Endometrium (tissue), 2 donors: ENCODE measurements around the gene C1QL3.

Experiments used
- FAIRE-seq: peaks from 2 replicates; lab custom pipeline; 2012; peaks lifted over from hg19 to GRCh38; lab: Jason Lieb, UNC
- donor health status: control.
- donor health status: control.

The C1QL3 gene

DNA sequence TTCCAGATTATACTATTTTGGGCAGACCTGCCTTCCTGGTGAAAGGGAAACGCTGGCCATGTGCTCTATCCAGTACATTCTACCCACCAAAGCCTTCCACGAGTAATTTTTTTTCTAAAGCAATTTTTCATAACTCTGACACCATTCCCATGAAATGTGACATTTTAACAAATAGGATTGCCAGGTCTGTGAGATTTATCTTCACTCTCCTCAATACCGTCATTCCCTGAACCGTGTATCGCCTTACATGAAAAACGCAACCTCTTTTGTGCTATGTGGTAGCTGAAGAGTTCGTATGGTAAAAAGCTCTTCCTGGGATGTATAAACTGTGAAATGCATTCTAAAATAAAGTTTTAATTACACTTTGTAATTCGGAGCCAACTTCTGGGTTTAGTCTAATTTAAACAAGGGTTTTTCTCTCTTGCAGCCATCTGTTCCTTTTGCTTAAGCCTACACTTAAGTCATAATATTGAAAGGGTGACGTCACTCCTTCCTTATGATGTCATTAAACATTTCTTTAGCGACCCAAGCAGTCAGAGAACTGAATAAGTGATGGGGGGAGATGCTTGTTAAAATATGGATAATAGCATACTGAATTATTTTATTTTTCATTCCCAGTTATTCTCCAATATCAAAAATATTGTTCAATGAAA is 27.7 kb downstream of the C1QL3 start:
- no peak for FAIRE-seq

DNA sequence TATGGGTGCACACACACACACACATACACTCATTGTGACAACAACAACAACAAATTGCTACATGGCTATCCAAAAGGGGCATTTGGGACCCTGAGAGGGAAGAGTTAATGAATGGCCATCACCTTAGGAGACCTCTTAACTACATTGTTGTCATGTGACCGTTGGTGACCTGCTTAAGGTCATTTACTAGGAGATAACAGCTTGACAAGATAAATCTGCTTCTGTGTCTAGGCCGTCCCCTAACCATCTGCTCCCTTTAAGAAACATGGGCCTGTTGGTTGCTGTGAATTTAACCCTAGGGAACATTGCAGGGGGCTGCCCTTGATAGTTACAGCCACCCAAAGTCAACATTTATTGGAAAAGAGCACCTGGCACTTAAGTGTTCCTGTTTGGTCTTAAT is 29.7 kb downstream of the C1QL3 start:
- no peak for FAIRE-seq

DNA sequence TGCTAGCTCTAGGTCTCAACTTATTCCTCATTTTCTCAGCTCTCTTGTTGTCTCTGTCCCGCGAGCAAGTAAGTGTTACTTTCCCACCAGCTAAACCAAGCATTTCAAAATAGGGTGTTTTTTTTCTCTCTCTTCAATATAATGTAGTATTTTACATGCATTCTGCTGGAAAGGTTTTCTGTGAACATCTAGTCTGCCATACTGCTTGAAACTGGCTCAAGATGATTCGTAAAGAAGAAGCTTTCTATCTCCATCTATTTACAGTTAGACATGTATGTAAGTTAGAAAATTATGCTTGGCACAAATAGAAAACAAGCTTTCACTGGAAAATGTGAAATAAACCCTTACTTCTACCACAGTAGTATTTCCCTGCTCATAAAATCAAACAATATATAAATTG is 31.2 kb downstream of the C1QL3 start:
- no peak for FAIRE-seq

DNA sequence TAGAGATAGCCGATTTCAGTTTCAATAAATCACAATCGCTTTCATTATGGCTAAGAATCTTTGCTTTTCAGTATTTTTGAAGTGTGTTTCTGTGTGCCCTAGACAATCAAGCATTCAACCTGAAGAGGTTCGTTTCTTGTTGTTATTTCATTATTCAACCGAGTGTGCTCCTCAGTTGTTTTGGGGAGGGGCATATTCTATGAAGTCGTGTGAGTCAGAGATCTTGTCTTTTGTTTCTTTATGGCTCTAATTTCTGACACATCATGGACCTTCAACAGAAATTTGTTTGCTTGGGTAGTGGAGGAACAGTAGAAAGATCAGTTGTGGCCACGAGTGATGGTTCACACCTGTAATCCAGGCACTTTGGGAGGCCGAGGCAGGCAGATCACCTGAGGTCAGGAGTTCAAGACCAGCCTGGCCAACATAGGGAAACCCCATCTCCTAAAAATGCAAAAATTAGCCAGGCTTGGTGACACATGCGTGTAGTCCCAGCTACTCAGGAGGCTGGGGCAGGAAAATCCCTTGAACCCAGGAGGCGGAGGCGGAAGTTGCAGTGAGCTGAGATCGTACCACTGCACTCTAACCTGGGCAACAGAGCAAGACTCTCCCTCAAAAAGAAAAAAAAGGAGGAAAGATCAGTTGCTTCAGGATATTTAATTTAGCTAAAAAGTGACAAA is 38.3 kb downstream of the C1QL3 start:
- FAIRE-seq: no peak

DNA sequence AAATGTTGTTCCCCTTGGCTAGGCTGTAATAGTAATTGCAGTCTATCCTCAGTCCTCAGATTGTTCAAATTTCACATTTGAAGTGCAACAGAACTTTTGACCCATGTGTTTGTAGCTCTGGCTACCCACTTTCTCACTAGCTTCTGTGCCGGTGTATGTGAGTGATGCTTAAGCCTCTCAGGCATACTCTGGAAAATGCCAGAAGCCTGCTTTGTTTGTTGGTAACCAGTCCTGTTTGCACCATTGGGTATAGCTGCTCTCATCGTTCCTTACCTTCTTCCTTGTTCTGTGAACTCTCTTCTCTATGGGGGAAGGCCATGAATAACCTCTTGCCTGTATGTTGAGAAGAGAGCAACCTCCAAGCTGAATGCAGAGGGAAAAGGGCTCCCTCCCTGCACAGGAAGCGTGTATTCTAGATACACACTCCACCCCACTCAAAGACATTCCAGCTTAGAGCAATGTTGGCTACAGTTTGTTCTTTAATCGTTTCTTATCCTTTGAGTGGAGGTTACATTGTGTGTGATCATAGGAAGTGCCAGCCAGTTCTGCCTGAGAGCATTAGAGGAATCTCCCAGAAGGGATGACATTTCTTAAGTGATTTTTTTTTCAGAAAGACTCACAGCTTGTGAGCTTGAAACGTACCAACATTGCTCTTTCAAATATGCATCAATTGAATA is 40.5 kb downstream of the C1QL3 start:
- no peak for FAIRE-seq

DNA sequence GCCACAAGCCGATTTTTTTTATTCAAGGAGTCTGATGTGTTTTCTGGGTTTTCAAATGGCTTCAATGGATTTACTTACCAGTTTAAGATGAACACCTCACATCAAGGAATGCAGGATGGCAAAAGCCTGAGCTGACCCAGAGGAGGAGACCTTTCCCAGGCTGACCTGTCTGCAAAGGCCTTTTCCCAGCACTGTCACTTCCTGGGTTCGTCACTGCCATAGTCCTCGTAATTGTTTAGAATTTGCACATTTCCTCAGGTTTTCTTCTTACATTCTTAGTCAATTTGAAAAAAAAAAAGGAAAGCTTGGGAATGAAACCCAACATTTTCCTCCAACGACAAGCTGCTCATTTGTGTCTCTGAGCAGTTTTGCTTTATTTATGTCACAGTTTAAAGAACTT is 42.9 kb downstream of the C1QL3 start:
- FAIRE-seq: no peak

DNA sequence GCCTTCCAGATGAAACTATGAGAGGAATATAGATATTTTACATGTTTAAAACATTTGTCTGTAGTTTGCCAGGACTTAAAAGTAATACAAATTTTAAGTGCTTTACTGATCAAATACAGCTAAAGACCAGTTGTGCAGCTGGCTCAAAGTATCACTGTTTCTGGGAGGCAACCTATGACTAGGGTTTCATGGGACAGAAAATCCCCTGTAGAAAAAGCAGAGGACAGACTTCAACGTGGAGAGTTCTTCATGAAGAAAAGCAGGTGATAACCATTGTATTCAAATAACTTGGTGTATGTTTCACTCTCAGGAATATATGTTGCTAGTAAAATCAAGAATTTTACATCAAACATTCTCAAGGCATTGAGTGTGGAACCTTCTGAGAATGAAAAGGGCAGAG is 43.9 kb downstream of the C1QL3 start:
- no peak for FAIRE-seq

DNA sequence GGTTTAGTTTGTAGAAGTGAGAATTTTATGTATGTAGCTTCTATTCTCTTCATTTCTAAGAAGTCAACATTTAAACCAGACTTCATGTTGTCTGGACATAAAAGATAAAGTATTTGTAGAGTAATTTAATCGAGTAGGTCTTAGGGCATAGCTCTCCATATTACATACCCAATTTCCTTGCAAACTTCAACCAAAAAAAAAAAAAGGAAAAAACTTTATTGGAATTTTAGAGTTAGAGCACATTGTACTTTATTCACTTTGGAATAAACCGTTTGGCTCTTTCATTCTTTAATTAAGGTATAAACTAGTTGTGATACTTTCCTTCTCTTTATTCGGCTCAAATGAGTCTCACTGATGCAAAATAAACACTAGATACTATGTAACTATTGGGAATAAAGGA is 48.9 kb downstream of the C1QL3 start:
- FAIRE-seq: no peak

DNA sequence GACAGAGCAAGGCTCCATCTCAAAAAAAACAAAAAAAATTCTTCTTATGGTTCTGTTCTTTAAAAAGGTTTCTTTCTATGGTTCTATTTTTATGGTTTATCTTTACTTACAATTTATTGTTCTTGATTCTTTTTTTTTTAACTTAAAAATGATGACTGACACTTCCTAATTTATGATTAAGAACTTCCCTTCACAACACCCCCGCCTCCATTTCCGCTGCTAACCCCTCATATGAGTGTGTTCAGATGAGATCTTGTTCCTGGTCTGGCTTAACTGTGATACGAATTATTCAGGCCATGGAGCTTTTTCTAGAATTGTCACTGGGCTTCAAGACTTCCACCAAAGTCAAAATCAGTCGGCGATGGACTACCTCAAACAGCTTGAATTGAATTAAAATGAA is 50.9 kb downstream of the C1QL3 start:
- no peak for FAIRE-seq

DNA sequence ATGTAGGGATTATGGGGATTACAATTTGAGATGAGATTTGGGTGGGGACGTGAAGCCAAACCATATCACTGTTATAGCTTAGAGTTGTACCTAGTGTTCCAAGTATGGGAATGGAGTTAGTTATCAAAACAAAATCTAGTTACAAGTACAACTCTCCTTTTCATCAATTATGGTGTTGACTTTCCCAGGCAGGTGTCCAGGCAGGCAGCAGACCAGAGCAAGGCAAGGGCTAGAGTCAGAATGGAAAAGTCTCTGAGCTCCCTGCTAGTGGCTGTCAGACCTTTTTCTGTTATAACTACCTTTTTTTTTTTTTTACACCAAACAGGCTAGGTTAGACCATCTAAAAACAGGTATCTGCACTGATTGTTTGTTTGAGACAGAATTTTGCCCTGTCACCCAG is 55.7 kb downstream of the C1QL3 start:
- FAIRE-seq: no peak
